GM19324 (cell line): Measurements from ENCODE around the gene FOXO6.

Source experiments
- ATAC-seq: cut with Tn5 transposase; IDR thresholded peaks from one replicate; pipeline ENCODE4 v1.9.1; 2021; ENCODE audit warnings: mild to moderate bottlenecking, moderate library complexity; ENCODE audit not compliant: unreplicated experiment, low FRiP score

FOXO6 gene

GRCh38 chr1:41380979-41381691 lies 19.9 kb downstream of the FOXO6 start:
- no peak for ATAC-seq

GRCh38 chr1:41381692-41382479 lies 20.7 kb downstream of the FOXO6 start:
- no peak for ATAC-seq

GRCh38 chr1:41382480-41383090 lies 21.4 kb downstream of the FOXO6 start:
- ATAC-seq, result no peak

GRCh38 chr1:41383094-41383852 lies 22.0 kb downstream of the FOXO6 start:
- ATAC-seq, result no peak

- ATAC-seq, result no peak
These were observed 23.3 kb downstream of the FOXO6 start for GRCh38 chr1:41384579-41384978.

- no peak for ATAC-seq
These were observed 24.4 kb downstream of the FOXO6 start for GRCh38 chr1:41385398-41386195.

- ATAC-seq, result no peak
These were observed 25.0 kb downstream of the FOXO6 start for GRCh38 chr1:41386196-41386663.

GRCh38 chr1:41387667-41388091 lies 26.4 kb downstream of the FOXO6 start:
- ATAC-seq, result no peak

- no peak for ATAC-seq
These were observed 27.3 kb downstream of the FOXO6 start for GRCh38 chr1:41388510-41388909.

GRCh38 chr1:41389009-41389408 lies 27.8 kb downstream of the FOXO6 start:
- ATAC-seq, result no peak

- no peak for ATAC-seq
These were observed 28.9 kb downstream of the FOXO6 start for GRCh38 chr1:41390166-41390565.

GRCh38 chr1:41390573-41390972 lies 29.3 kb downstream of the FOXO6 start:
- ATAC-seq, result no peak

- no peak for ATAC-seq
These were observed 30.7 kb downstream of the FOXO6 start for GRCh38 chr1:41391834-41392527.

GRCh38 chr1:41392528-41392924 lies 31.3 kb downstream of the FOXO6 start:
- no peak for ATAC-seq

- no peak for ATAC-seq
These were observed 32.6 kb downstream of the FOXO6 start for GRCh38 chr1:41393716-41394368.

GRCh38 chr1:41394369-41394744 lies 33.1 kb downstream of the FOXO6 start:
- no peak for ATAC-seq

- no peak for ATAC-seq
These were observed 34.0 kb downstream of the FOXO6 start for GRCh38 chr1:41394959-41395956.

GRCh38 chr1:41396084-41396483 lies 34.9 kb downstream of the FOXO6 start:
- no peak for ATAC-seq
